Measurements from ENCODE around the gene RNF44.

The RNF44 gene

DNA sequence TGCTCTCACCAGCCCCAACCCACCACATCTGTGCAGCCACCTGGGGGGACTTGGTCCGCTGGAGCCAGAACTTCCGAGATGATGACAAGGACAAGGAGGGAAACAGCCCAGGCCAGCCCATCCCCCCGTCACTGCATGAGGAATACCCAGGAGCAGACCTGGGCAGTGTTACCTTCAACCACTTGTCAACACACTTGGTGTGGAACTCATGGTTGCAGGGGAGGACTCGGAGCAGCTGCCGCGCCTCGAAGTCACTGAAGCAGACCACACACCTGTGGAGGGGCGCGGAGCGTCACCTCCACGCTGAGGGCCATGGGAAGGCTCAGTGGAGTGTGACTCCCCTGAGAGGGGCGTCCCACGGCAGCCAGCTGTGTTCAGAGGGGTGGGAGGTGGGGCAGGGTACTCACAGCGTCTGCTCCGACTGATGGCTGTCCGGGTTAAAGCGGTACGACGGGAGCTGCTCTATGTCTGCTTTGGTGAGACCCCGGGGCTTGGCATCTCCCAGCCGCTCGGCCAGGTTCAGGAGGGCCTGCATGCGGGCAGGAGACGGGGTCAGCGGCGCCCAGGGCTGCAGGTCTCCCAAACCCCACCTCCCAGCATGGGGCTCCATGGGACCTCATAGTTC is 8.0 kb downstream of the RNF44 start:
- Histone ChIP-seq H3K36me3 (ENCODE audit: insufficient read depth, low read length) (peaks cover 52% of the 10 kb centered on the region), H3K4me1 (ENCODE audit: insufficient read depth, low read length) (peaks cover 3% of the 10 kb centered on the region), H3K4me3 (ENCODE audit: low read length) (no peak overlapping the region), H3K9me3 (ENCODE audit: low read length) (no peaks in the 10 kb centered on the region), H2AFZ (ENCODE audit: low read depth, low read length) (no peak overlapping the region), H3K27me3 (ENCODE audit: insufficient read depth, low read length) (no peaks in the 10 kb centered on the region)

DNA sequence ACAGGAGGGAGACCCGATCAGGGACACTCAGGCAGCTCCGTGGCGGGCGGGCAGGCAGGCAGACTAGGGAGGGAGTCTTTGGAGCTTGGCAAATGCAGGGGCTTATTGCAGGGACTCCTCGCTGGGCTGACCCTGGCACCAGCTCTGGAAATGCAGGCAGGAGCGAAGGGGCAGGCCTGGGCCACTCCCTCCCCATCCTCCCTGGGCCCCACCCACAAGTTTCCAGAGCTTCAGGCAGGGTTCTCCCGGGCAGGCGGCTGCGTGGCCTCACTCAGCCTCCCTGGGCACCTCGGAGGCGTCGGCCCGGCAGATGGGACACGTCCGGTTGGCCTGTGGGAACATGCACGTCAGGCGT is 8.5 kb downstream of the RNF44 start:
- Histone ChIP-seq H2AFZ (ENCODE audit: low read depth, low read length) (no peak overlapping the region), H3K9me3 (ENCODE audit: low read length) (no peaks in the 10 kb centered on the region), H3K27me3 (ENCODE audit: insufficient read depth, low read length) (no peaks in the 10 kb centered on the region), H3K36me3 (ENCODE audit: insufficient read depth, low read length) (peaks cover 52% of the 10 kb centered on the region), H3K4me1 (ENCODE audit: insufficient read depth, low read length) (no peaks in the 10 kb centered on the region), H3K4me3 (ENCODE audit: low read length) (no peak overlapping the region)

DNA sequence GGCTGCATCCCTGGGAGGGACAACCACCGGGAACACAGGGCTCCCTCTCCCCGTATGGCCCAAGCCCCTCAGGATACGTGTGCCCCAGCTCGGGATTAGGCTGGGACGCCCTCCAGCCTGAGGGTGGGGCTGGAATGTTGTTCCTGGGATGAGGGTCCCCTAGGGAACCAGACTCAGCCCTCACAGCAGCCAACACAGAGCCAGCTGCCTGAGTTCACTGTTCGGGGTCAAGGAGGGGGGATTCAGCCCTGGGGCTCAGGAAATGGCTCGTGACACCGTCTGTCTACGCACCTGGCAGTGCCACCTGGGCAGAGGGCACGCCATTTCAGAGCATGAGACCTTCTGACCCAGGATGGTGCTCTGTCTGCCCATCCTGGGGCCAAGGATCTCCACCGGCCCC is 8.9 kb downstream of the RNF44 start:
- Histone ChIP-seq H2AFZ (ENCODE audit: low read depth, low read length) (no peak overlapping the region), H3K36me3 (ENCODE audit: insufficient read depth, low read length) (peaks cover 48% of the 10 kb centered on the region), H3K9me3 (ENCODE audit: low read length) (no peaks in the 10 kb centered on the region), H3K4me3 (ENCODE audit: low read length) (no peak overlapping the region), H3K4me1 (ENCODE audit: insufficient read depth, low read length) (no peaks in the 10 kb centered on the region), H3K27me3 (ENCODE audit: insufficient read depth, low read length) (no peaks in the 10 kb centered on the region)

DNA sequence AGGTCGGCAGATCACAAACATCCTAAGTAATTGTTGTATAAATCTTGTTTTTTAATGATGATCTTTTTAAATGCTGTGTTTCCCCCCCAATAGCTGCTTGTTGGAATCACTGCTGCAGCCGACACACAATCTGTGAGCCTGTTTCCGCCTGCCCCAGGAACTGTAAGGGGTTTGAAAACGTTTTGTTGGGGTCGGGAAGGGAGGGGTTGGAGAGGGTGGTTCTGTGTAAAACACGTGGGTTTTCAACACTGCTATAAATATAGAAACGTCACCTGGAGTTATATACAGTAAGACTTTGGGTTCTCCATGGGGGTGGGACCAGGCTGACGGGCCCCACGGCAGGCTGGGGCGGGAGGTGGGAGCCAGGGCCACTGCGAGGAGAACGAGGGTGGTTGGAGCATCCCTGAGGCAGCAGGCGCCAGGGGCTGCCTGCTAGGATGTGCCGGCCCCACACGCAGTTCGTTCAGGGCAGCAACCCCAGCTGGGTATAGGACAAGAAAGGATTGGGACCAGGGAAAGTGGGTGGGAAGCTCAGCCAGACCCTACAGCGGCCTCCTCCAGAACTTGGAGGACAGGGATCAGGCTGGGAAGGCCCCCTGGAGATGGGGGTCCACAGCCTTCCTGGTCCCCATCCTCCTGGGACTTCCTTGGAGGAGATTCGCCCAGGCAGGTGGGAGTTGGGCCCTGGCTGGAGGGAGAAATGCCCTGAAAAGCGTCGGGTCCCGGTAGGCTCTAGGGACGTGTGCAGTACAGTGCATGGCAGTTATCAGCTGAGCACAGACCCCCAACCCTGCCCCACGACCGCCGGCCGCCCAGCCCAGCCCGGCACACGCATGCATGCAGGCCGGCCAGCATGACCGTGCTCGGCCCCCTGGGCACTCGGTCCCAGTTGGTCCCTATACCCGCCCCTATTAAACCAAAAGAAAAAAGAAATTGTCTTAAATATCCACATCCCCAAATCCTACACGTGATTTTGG is 9.7 kb downstream of the RNF44 start:
- Histone ChIP-seq H3K4me3 (ENCODE audit: low read length) (no peak overlapping the region), H2AFZ (ENCODE audit: low read depth, low read length) (no peak overlapping the region), H3K27me3 (ENCODE audit: insufficient read depth, low read length) (no peaks in the 10 kb centered on the region), H3K4me1 (ENCODE audit: insufficient read depth, low read length) (no peaks in the 10 kb centered on the region), H3K9me3 (ENCODE audit: low read length) (no peaks in the 10 kb centered on the region), H3K36me3 (ENCODE audit: insufficient read depth, low read length) (peaks cover 45% of the 10 kb centered on the region)

DNA sequence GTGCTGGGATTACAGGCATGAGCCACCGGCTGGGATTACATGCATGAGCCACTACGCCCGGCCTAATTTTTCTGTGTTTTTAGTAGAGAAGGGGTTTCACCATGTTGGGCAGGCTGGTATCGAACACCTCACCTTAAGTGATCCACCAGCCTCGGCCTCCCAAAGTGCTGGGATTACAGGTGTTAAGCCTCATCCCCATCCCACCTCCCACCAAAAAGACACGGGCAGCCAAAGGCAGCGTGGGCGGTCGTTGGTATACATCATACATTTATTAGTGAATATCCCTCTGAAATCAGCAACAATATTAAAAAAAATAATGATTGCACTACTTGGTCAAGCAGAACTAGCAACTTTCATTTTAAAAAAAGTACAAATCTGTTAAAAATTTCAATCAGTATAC is 10.7 kb downstream of the RNF44 start:
- H3K36me3 ChIP-seq (ENCODE audit: insufficient read depth, low read length) = peaks cover 38% of the 10 kb centered on the region
- no peaks in the 10 kb centered on the region for H3K4me1 ChIP-seq (ENCODE audit: insufficient read depth, low read length)
- H3K4me3 ChIP-seq (ENCODE audit: low read length) = no peak overlapping the region
- H2AFZ ChIP-seq (ENCODE audit: low read depth, low read length) = no peak overlapping the region
- H3K27me3 ChIP-seq (ENCODE audit: insufficient read depth, low read length) = no peaks in the 10 kb centered on the region
- no peaks in the 10 kb centered on the region for H3K9me3 ChIP-seq (ENCODE audit: low read length)

DNA sequence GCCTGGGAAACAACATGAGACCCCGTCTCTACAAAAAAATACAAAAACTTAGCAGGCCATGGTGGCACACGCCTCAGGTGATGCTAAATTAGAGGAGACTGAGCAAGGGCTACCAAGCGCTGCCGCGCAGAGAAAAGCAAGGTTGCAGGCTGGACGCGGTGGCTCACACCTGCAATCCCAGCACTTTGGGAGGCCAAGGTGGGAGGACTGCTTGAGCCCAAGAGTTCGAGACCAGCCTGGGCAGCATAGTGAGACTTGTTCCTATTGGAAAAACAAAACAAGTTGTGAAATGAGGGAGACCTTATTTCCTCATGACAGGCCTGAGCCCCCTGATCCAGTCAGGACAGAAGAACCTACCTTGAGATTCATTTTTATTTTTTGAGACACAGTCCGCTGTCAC is 11.5 kb downstream of the RNF44 start:
- H3K9me3 ChIP-seq (ENCODE audit: low read length) = no peaks in the 10 kb centered on the region
- no peak overlapping the region for H2AFZ ChIP-seq (ENCODE audit: low read depth, low read length)
- no peaks in the 10 kb centered on the region for H3K4me1 ChIP-seq (ENCODE audit: insufficient read depth, low read length)
- H3K4me3 ChIP-seq (ENCODE audit: low read length) = no peak overlapping the region
- H3K36me3 ChIP-seq (ENCODE audit: insufficient read depth, low read length) = peaks cover 31% of the 10 kb centered on the region
- H3K27me3 ChIP-seq (ENCODE audit: insufficient read depth, low read length) = no peaks in the 10 kb centered on the region

DNA sequence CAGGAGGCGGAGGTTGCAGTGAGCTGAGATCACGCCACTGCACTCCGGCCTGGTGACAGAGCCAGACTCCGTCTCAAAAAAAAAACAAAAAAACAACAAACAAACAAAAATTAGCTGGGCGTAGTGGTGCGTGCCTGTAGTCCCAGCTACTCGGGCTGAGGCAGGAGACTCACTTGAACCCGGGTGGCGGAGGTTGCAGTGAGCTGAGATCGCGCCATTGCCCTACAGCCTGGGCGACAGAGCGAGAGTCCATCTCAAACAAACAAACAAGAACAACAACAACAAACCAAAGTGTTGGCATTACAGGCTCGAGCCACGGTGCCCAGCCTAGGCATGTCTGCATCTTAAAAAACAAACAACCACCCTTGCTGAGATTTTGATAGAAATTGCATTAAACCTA is 12.2 kb downstream of the RNF44 start:
- no peaks in the 10 kb centered on the region for H3K27me3 ChIP-seq (ENCODE audit: insufficient read depth, low read length)
- H3K4me3 ChIP-seq (ENCODE audit: low read length) = no peak overlapping the region
- H3K36me3 ChIP-seq (ENCODE audit: insufficient read depth, low read length) = peaks cover 27% of the 10 kb centered on the region
- H3K9me3 ChIP-seq (ENCODE audit: low read length) = no peaks in the 10 kb centered on the region
- no peak overlapping the region for H2AFZ ChIP-seq (ENCODE audit: low read depth, low read length)
- H3K4me1 ChIP-seq (ENCODE audit: insufficient read depth, low read length) = no peaks in the 10 kb centered on the region

DNA sequence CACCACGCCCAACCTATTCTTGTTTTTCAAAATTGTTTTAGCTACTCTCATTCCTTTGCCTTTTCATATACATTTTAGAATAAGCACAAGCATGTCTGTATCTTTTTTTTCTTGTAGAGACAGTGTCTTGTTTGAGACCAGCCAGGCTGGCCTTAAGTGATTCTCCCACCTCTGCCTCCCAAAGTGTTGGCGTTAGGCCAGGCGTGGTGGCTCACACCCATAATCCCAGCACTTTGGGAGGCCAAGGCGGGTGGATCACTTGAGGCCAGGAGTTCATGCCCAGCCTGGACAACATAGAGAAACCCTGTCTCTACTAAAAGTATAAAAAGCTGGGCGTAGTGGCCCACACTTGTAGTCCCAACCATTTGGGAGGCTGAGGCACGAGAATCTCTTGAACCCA is 13.1 kb downstream of the RNF44 start:
- peaks cover 21% of the 10 kb centered on the region for H3K36me3 ChIP-seq (ENCODE audit: insufficient read depth, low read length)
- no peaks in the 10 kb centered on the region for H3K4me1 ChIP-seq (ENCODE audit: insufficient read depth, low read length)
- H2AFZ ChIP-seq (ENCODE audit: low read depth, low read length) = no peak overlapping the region
- no peaks in the 10 kb centered on the region for H3K27me3 ChIP-seq (ENCODE audit: insufficient read depth, low read length)
- no peaks in the 10 kb centered on the region for H3K9me3 ChIP-seq (ENCODE audit: low read length)
- no peak overlapping the region for H3K4me3 ChIP-seq (ENCODE audit: low read length)

DNA sequence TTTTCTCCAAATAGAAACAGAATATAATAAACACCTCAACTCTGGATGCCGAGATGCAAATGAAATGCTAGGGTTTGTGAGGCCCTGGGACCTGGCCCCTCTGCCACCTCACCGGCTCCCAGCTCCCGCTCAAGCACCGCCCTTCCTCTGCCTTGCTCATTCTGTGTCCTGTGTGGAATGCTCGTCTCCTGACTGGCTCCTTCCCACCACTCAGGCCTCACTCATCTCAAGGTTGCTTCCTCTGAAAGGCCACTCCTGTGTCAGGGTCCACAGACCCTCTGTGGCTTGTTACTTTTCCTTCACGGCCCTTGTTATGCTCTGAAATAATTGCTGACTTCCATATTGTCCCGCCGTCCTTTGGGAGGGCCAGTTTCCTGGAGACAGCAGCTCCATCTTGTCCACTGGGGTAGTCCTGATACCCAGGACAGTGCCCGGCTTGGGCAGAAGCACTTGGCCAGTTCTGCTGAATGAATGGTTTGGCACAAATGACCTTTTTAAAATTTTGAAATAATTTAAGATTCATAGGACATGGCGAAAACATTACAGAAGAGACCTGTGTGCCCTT is 15.4 kb downstream of the RNF44 start:
- no peaks in the 10 kb centered on the region for H3K27me3 ChIP-seq (ENCODE audit: insufficient read depth, low read length)
- no peak overlapping the region for H2AFZ ChIP-seq (ENCODE audit: low read depth, low read length)
- no peaks in the 10 kb centered on the region for H3K4me1 ChIP-seq (ENCODE audit: insufficient read depth, low read length)
- no peaks in the 10 kb centered on the region for H3K9me3 ChIP-seq (ENCODE audit: low read length)
- H3K36me3 ChIP-seq (ENCODE audit: insufficient read depth, low read length) = peaks cover 1% of the 10 kb centered on the region
- no peak overlapping the region for H3K4me3 ChIP-seq (ENCODE audit: low read length)

DNA sequence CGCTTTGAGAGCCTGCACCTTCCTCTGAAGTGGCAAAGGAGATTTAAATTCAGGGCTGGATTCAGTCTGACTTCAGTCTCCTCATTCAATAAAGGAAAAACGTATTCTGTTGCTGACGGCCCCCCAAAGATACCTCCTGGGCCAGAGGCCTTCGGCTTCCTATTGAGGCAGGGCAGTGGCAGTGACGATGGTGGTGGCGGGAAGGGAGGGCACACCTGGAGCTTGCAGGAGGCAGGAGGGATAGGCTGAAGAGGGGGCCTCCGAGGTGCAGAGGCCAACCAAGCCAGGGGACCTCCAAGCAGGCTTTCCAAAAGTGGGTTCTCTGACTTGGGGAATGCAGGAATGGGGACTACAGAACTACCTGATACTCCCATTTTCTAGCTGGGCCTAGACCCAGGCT is 15.9 kb downstream of the RNF44 start:
- H3K36me3 ChIP-seq (ENCODE audit: insufficient read depth, low read length) = peaks cover 1% of the 10 kb centered on the region
- H3K4me1 ChIP-seq (ENCODE audit: insufficient read depth, low read length) = no peaks in the 10 kb centered on the region
- H2AFZ ChIP-seq (ENCODE audit: low read depth, low read length) = no peak overlapping the region
- H3K4me3 ChIP-seq (ENCODE audit: low read length) = no peak overlapping the region
- no peaks in the 10 kb centered on the region for H3K27me3 ChIP-seq (ENCODE audit: insufficient read depth, low read length)
- no peaks in the 10 kb centered on the region for H3K9me3 ChIP-seq (ENCODE audit: low read length)

DNA sequence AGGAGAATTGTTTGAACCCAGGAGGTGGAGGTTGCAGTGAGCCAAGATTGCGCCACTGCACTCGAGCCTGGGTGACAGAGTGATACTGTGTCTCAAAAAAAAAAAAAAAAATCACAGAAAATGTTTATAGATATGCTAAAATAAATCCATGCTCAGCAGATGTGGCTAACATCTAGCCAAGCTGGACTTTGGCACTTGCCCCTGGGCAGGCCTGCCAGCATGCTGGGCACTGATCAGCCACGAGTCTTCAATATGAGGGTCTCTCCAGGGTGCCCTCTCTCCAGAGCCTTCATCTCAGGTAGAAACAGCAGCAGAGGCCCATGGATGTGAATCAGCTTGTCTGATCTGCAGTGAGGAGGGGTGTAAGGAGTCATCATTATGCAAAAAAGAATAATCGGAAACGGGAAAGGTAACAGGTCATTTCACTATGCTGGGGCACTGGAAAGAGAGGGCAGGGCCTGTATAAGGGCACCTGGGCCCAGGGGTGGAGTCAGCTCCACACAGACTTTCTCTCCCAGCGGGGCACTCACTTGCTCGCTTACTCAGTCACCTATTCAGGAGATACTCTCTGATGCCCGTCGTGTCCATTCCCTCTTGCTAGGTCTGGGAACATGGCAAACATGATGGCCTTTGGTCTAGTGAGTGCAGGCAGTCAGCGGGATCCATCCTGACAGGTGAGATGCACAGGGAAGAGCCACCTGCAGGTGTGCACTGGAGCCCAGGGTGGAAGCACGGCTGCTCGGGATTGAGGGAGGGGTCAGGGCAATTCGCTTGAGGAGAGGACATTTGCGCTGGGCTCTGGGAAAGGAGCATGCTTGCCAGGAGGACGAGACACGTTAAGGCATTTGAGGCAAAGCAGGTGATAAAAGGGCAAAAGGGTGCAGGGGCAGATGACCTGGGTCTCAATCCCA is 17.1 kb downstream of the RNF44 start:
- Histone ChIP-seq H3K36me3 (ENCODE audit: insufficient read depth, low read length) (no peaks in the 10 kb centered on the region), H2AFZ (ENCODE audit: low read depth, low read length) (no peak overlapping the region), H3K9me3 (ENCODE audit: low read length) (no peaks in the 10 kb centered on the region), H3K4me3 (ENCODE audit: low read length) (no peak overlapping the region), H3K27me3 (ENCODE audit: insufficient read depth, low read length) (no peaks in the 10 kb centered on the region), H3K4me1 (ENCODE audit: insufficient read depth, low read length) (no peaks in the 10 kb centered on the region)

DNA sequence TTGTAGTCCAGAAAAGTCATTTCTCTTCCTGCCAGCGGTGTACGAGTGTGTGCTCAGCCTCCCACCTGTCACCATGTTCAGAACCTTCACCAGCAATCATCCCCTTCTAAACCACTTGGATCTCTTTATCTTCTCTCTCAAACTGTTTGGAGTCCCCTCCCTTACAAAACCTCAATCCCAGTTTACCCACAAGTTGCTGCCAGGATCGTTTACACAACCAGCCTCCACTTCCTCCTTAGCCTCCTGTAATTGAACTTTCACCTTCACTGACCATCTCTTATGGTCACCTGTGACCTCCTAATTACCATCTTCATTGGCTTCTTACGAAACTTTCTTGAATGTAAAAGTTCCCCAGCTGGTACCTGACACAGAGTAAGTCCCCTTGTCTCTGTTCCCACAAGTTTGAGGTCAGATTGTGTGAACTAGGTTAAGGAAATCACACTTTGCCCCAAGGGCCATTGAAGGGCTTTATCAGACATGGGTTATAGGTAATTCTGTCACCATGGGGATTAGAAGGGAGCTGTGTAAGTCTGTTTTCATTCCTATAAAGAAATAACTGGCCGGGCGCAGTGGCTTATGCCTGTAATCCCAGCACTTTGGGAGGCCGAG is 20.0 kb downstream of the RNF44 start:
- Histone ChIP-seq H2AFZ (ENCODE audit: low read depth, low read length) (no peak overlapping the region), H3K9me3 (ENCODE audit: low read length) (no peaks in the 10 kb centered on the region), H3K36me3 (ENCODE audit: insufficient read depth, low read length) (no peaks in the 10 kb centered on the region), H3K4me3 (ENCODE audit: low read length) (no peak overlapping the region), H3K27me3 (ENCODE audit: insufficient read depth, low read length) (no peaks in the 10 kb centered on the region), H3K4me1 (ENCODE audit: insufficient read depth, low read length) (no peaks in the 10 kb centered on the region)
